HG02943 (cell line): ENCODE results near the gene POGLUT3.
A peak's percentile ranks its signal among the peaks of the same experiment; 100 is the strongest.

Source experiments
- ATAC-seq: cut with Tn5 transposase; IDR thresholded peaks from one replicate; pipeline ENCODE4 v1.9.1; 2021; ENCODE audit warnings: mild to moderate bottlenecking, low read depth, moderate library complexity; ENCODE audit not compliant: unreplicated experiment

POGLUT3 gene

GRCh38 chr11:108501396-108501795 is 3.2 kb upstream of the POGLUT3 start:
- ATAC-seq = no peak

- no peak for ATAC-seq
These were observed 2.5 kb upstream of the POGLUT3 start for GRCh38 chr11:108500721-108501120.

DNA sequence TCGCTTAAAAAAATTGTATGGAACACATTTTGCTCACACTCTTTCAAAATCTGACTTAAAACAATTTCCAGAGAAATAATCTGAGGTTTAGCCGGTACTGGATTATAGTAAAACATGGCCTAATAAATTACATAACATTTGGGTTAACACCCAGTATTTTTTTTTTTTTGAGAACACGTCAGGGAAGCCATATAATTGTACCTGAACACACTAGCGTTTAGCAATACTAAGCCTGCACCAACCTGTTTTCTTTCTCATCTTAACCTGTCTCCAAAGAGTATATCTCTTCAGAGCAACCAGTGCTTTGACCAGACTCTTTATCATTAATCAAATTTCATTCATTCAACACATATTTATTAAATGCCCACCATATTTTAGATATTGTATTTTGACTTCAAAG is 2.0 kb upstream of the POGLUT3 start:
- no peak for ATAC-seq

- no peak for ATAC-seq
These were observed 728 bp upstream of the POGLUT3 start for GRCh38 chr11:108498816-108499408.

- peak; percentile 51 for ATAC-seq
These were observed 703 bp downstream of the POGLUT3 start for GRCh38 chr11:108497317-108498045.

DNA sequence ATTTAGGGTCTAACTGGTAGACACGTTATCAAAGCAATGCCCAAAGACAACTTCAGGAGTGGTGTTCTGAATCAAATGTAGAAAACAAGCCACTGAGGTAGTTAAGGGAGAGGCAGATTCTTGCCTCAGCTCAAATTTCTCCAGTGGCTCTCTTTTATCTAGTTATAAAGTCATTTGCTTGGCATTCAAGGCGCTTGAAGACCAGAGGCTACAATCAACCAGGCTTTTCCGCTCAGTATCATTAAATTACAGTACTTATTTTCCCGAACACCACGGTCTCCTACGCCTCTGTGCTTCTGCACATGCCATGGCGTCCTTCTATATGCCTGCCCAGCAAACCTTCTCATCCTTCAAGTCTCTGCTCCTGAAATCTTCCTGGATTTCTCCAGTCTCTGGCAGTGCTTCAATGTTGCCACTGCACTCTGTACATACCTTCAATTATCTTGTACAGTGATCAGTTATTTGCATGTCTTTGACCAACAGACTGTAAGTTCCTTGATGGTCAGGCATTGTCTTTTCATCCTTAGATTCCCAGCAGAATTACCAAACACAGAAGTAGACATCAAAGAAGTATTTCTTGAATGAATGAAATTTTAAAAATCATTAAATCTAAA is 1.4 kb downstream of the POGLUT3 start:
- no peak for ATAC-seq

- no peak for ATAC-seq
These were observed 2.9 kb downstream of the POGLUT3 start for GRCh38 chr11:108495326-108495725.

DNA sequence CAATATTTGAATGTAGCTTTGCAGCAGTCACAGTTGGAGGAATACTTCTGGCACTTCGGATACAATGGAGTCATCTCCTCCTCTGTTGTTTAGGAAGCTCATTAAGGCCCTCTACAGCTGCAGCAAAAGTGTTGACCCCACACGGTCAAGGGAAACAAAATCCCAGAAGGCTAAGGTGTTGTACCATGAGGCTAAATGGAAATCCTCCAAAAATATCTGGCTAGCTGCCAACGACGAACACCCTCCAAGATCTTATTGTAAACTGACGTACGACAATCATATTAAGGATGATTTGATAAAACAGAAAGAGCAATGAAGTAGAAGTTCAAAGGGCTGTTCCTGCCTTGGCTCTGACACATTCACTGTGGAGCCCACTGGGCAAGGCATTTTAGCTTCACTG is 4.0 kb downstream of the POGLUT3 start:
- ATAC-seq = no peak

DNA sequence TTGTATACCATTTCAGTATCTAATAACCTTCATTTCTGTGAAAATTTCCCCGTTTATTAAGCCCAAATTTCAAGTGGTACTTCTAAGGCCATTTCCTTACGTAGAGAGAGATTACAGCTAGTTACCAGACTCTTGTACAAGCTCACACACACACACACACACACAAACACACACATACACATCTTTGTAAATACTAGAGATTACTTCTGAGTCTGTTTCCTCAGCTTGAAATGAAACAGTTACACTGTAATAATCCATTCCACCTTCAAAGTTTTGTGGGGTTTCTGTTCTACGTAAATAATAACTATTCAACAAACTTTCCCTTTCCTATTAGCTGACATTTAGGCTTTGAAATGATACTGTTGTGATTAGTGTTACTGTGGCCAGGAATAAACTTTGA is 6.2 kb downstream of the POGLUT3 start:
- ATAC-seq = no peak

GRCh38 chr11:108486828-108487227 is 11.4 kb downstream of the POGLUT3 start:
- ATAC-seq = no peak

DNA sequence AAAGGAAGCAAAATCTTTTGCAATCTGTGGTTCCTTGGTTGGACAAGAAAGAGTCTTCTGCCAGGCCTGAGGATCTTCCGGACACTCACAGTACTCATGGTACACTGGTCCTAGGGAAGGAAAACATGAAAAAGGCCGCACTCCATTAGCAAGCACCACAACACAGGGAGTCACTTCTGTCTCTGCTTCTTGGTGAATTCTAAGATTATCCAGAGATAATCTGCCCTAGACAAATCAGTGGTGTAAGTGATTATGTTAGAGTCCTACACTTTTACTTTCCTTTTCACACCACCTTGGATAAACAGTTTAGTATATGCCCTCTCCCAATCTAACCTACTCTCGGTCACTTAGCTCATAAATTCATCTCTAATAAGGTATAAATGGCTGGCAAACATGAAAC is 11.9 kb downstream of the POGLUT3 start:
- no peak for ATAC-seq

DNA sequence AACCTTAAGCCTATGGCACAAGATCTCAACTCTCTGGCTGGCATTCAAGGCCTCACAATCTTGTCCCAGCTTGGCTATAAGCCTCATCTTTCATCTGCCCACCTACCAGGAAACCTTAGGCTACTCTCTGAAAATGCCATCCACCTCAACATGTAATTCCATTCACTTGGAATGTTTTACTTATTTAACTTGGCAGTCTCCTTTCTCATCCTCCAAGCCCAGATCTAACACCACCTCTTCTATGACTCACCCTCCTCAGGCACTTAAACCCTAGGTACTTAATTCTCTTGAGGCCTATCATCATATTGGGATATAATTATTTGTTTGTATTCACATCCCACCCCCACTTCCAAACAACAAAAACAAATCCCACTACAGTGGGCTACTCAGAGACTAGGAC is 15.0 kb downstream of the POGLUT3 start:
- no peak for ATAC-seq

DNA sequence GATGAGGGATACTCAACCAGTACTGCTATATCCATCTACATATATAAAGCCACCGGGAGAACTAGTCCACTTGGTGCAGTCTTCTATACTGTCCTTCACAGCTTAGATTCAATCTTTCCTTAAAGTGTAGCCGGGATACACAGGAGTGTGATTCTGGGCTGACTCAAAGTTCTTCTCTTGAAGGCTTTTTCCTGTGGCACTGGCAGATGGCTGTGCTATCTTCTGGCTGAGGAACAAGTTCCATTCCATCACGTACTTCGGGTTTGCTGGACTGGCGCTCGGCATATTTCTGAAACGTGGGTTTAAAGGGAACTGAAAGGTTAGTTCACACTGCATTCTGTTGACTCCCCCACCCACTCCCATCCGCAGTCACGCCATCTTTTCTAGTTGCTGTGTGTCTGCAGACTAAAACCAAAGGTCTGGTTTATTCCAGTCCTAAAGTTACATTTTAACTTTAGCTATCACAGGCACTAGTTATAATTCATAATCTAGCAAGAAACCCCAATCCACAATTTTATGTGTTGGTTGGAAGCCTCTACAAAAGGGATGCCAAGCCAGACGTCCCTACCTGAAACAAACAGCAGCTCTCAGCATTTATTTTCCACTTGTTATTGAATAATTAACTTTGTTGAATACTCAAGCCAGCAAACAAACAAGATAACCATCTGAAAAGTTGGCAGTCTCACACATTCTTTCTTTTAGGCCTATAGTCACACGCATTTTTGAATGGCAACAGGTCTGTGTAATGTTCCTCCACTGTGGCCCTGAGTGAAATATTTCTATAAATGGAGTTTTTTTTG is 23.3 kb downstream of the POGLUT3 start:
- ATAC-seq = no peak

- ATAC-seq = no peak
These were observed 25.5 kb downstream of the POGLUT3 start for GRCh38 chr11:108472681-108473080.

- ATAC-seq = no peak
These were observed 29.7 kb downstream of the POGLUT3 start for GRCh38 chr11:108468478-108468864.

- ATAC-seq = peak; percentile 99
These were observed 30.9 kb downstream of the POGLUT3 start, which contains the start of gene C11orf65 for GRCh38 chr11:108467091-108467823. Gene C11orf65 (minus strand): TSS chr11:108467529. CDS start chr11:108461559, 5,970 bp downstream.

GRCh38 chr11:108466405-108466804 is 31.8 kb downstream of the POGLUT3 start:
- no peak for ATAC-seq

DNA sequence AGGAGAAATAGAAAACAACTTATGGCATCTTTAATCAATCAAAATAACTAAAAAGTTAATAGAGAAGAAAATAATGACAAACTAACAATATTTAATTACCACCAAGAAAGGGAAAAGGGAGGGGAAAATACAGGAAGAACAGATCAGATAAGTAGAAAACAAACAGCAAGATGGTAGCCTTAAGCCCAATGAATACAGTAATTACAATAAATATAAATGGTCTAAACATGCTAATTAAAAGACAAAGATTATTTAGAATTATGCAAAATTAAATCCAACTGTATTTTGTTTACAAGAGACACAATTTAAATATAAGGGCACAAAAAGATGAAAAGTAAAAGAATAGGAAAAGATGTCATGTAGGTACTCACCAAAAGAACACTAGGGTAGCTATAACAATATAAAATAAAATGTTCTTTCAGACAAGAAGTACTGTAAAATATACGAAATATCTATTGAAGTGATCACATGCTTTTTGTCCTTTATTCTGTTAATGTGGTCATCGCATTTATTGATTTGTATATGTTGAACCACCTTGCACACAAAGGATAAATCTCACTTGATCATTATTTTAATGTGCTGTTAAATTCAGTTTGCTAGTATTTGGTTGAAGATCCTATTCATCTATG is 44.9 kb downstream of the POGLUT3 start:
- ATAC-seq = no peak
